CD4-positive, alpha-beta T cell (primary cell): ENCODE data around the gene PI4K2B. TPM values are rescaled to one million over a fixed set of nuclear protein-coding genes. Genes with fewer than 3 reads are reported as not detected.

Experiments used
- ATAC-seq: fragments of 200-7000 bp; cut with Tn5 transposase; one replicate; pipeline ENCODE4 v1.10.0; 2022; ENCODE audit warnings: mild to moderate bottlenecking; ENCODE audit not compliant: poor library complexity
- CTCF ChIA-PET: fragments of 350-600 bp; sonication (Branson Sonifier 250); formaldehyde crosslinking; loops from one replicate; lab custom pipeline; 2021; ENCODE audit warnings: antibody characterized with exemption, inconsistent platforms; lab: Charles Lee
- POLR2A ChIA-PET: fragments of 350-600 bp; sonication (Branson Sonifier 250); formaldehyde crosslinking; loops from one replicate; lab custom pipeline; 2021; ENCODE audit warnings: antibody characterized with exemption, inconsistent platforms; lab: Charles Lee
- DNase-seq, 14 experiments: peaks; one replicate each; pipeline ENCODE4 v3.0.0-alpha.2; 2013 to 2020; ENCODE audit warnings: mixed read lengths in 2 of 14
- H3K27ac ChIP-seq, 2 donors: one replicate each; pipeline versions ENCODE4 v1.5.1 to v1.7.0; 2013; ENCODE audit warnings: low read length in 2 of 2, low read depth in 1 of 2, mild to moderate bottlenecking in 1 of 2
- H3K27me3 ChIP-seq, 2 experiments: 1 replicate in 1 of 2; 2 replicates in 1 of 2; pipeline versions ENCODE4 v1.6.1 to v1.7.0; 2013; ENCODE audit warnings: low read length in 2 of 2, control low read depth in 1 of 2, mild to moderate bottlenecking in 1 of 2, moderate library complexity in 1 of 2; ENCODE audit not compliant: insufficient read depth in 2 of 2, control insufficient read depth in 1 of 2
- H3K36me3 ChIP-seq: one replicate; pipeline ENCODE4 v1.6.1; 2013; ENCODE audit warnings: low read length, control low read depth; ENCODE audit not compliant: insufficient read depth
- H3K4me1 ChIP-seq: one replicate; pipeline ENCODE4 v1.6.1; 2013; ENCODE audit warnings: low read length, control low read depth; ENCODE audit not compliant: insufficient read depth
- H3K4me3 ChIP-seq: one replicate; pipeline ENCODE4 v1.5.1; 2013; ENCODE audit warnings: mild to moderate bottlenecking, low read length, moderate library complexity
- H3K9me3 ChIP-seq, 2 experiments: 1 replicate in 1 of 2; 2 replicates in 1 of 2; pipeline versions ENCODE4 v1.6.1 to v1.7.0; 2013; ENCODE audit warnings: low read length in 2 of 2, mild to moderate bottlenecking in 2 of 2, control low read depth in 1 of 2, moderate library complexity in 1 of 2; ENCODE audit not compliant: control insufficient read depth in 1 of 2, insufficient read depth in 1 of 2
- H3K27ac Mint-ChIP-seq: one replicate; pipeline ENCODE4 v1.8.0; 2020; ENCODE audit warnings: mixed read lengths
- H3K27me3 Mint-ChIP-seq: one replicate; pipeline ENCODE4 v1.8.0; 2021; ENCODE audit warnings: mixed read lengths
- H3K36me3 Mint-ChIP-seq: one replicate; pipeline ENCODE4 v1.8.0; 2021; ENCODE audit warnings: low read depth, mixed read lengths
- H3K4me1 Mint-ChIP-seq: one replicate; pipeline ENCODE4 v1.8.0; 2021; ENCODE audit warnings: low read depth, mixed read lengths
- H3K4me3 Mint-ChIP-seq: one replicate; pipeline ENCODE4 v1.8.0; 2020; ENCODE audit warnings: mild to moderate bottlenecking, mixed read lengths
- H3K9me3 Mint-ChIP-seq: one replicate; pipeline ENCODE4 v1.8.0; 2020; ENCODE audit warnings: mixed read lengths
- intact Hi-C, 2 experiments: fragments of 100-400 bp; cut with DNase I in 1 of 2; cut with micrococcal nuclease in 1 of 2; formaldehyde crosslinking; loops; one replicate each; pipeline versions ENCODE4 v1.15.1 to v1.9.0; 2023 to 2025; cut with DNase I, micrococcal nuclease
- total RNA-seq, 174 experiments: library from RNA in 2 of 174; stranded (reverse) in 2 of 174; gene quantifications; one replicate each; pipeline ENCODE4 v1.2.3 and lab custom pipeline; 2021 to 2026
- TF ChIP-seq, protein P1 (sequence below): fragments of 200-600 bp; IDR thresholded peaks from one replicate; pipeline ENCODE4 v1.8.0; 2022; ENCODE audit warnings: antibody characterized with exemption, mild to moderate bottlenecking

Gene PI4K2B
- total RNA-seq, 2 experiments from 2014 or later, result 7.0 to 7.2 TPM

GRCh38 chr4:25215511-25215910 lies 18.3 kb upstream of the PI4K2B start:
- no peaks in the 10 kb centered on the region for H3K27me3 Mint-ChIP-seq
- ChIA-PET CTCF (no interaction called here), POLR2A (no interaction called here)
- Histone ChIP-seq H3K9me3 (peaks cover 11 to 13% of the 10 kb centered on the region in 2 experiments), H3K27ac (no peak overlapping the region), H3K36me3 (no peaks in the 10 kb centered on the region), H3K4me1 (no peaks in the 10 kb centered on the region), H3K27me3 (no peaks in the 10 kb centered on the region), H3K4me3 (no peak overlapping the region)
- ATAC-seq, result no peak
- H3K4me1 Mint-ChIP-seq, result no peaks in the 10 kb centered on the region
- peaks cover 39% of the 10 kb centered on the region for H3K36me3 Mint-ChIP-seq
- intact Hi-C loops, result no loop called here
- DNase-seq, result no peak
- H3K27ac Mint-ChIP-seq, result no peak overlapping the region
- no peak overlapping the region for H3K4me3 Mint-ChIP-seq
- peaks cover 21% of the 10 kb centered on the region for H3K9me3 Mint-ChIP-seq
- TF ChIP-seq, protein P1, sequence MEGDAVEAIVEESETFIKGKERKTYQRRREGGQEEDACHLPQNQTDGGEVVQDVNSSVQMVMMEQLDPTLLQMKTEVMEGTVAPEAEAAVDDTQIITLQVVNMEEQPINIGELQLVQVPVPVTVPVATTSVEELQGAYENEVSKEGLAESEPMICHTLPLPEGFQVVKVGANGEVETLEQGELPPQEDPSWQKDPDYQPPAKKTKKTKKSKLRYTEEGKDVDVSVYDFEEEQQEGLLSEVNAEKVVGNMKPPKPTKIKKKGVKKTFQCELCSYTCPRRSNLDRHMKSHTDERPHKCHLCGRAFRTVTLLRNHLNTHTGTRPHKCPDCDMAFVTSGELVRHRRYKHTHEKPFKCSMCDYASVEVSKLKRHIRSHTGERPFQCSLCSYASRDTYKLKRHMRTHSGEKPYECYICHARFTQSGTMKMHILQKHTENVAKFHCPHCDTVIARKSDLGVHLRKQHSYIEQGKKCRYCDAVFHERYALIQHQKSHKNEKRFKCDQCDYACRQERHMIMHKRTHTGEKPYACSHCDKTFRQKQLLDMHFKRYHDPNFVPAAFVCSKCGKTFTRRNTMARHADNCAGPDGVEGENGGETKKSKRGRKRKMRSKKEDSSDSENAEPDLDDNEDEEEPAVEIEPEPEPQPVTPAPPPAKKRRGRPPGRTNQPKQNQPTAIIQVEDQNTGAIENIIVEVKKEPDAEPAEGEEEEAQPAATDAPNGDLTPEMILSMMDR, result no peak

GRCh38 chr4:25221377-25221776 lies 12.5 kb upstream of the PI4K2B start:
- ChIA-PET POLR2A (no interaction called here), CTCF (no interaction called here)
- Histone ChIP-seq H3K4me3 (no peak overlapping the region), H3K27me3 (no peaks in the 10 kb centered on the region), H3K4me1 (no peaks in the 10 kb centered on the region), H3K27ac (no peak overlapping the region), H3K36me3 (no peaks in the 10 kb centered on the region), H3K9me3 (peaks cover 18 to 61% of the 10 kb centered on the region in 2 experiments)
- no peak overlapping the region for H3K27ac Mint-ChIP-seq
- intact Hi-C loops, result no loop called here
- H3K4me3 Mint-ChIP-seq, result no peak overlapping the region
- DNase-seq (no peak), ATAC-seq (no peak)
- no peaks in the 10 kb centered on the region for H3K27me3 Mint-ChIP-seq
- peaks cover 78% of the 10 kb centered on the region for H3K36me3 Mint-ChIP-seq
- TF ChIP-seq, protein P1, result no peak
- H3K9me3 Mint-ChIP-seq, result peaks cover 22% of the 10 kb centered on the region
- no peaks in the 10 kb centered on the region for H3K4me1 Mint-ChIP-seq

DNA sequence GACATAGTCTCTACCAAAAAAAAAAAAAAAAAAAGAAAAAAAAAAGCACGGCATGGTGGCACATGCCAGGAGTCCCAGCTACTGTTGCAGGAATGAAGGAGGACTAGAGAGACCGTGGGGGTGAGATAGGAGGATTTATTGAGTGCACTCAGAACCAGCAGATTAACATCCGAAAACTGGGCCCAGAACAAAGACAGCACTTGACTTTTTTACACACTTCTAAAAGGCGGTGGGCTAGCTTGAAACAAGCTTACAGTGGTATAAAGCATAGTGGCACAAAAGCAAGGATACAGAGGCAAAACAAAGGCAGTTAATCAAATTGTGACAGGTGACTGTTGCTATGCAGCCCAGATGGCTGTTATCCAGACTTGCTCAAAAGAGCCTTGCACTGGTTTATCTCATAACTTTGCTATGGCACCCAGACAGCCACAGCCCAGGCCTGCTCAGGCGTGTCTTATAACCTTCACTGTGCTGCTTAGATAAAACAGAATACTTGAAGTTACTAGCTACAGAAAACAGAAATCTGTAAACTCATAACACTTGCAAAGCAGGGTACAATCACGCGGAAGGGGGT lies 9.9 kb upstream of the PI4K2B start:
- CTCF ChIA-PET, result interaction anchor here (0.6 to 1.1 kb wide), 3 partner anchors 55 to 89 kb away, joined by 3 to 4 read pairs (median 3); partner anchors contain the start of gene ZCCHC4
- Mint-ChIP-seq H3K4me3 (no peak overlapping the region), H3K4me1 (no peaks in the 10 kb centered on the region), H3K36me3 (peaks cover 85% of the 10 kb centered on the region), H3K9me3 (peaks cover 20% of the 10 kb centered on the region), H3K27ac (no peak overlapping the region), H3K27me3 (no peaks in the 10 kb centered on the region)
- no peaks in the 10 kb centered on the region for H3K4me1 ChIP-seq
- no peak overlapping the region for H3K4me3 ChIP-seq
- no peaks in the 10 kb centered on the region for H3K27me3 ChIP-seq
- TF ChIP-seq, protein P1, result no peak
- ATAC-seq, result no peak
- POLR2A ChIA-PET, result interaction anchor here (1.3 kb wide), 1 partner anchor 12 kb away, joined by 3 read pairs; no protein-coding TSS in a partner anchor
- no peak overlapping the region for H3K27ac ChIP-seq
- intact Hi-C loops, result no loop called here
- peaks cover 23 to 78% of the 10 kb centered on the region in 2 experiments for H3K9me3 ChIP-seq
- DNase-seq, result peak in 4 of 14 experiments; percentile 20 to 46 (median 31)
- H3K36me3 ChIP-seq, result no peaks in the 10 kb centered on the region
